Loucy (cell line): ENCODE results near the gene SLC5A10.

Experiments used
- H2AFZ ChIP-seq: fragments of 200-600 bp; sonication (generic); 2 replicates; pipeline ENCODE4 v1.6.0; 2016; ENCODE audit warnings: antibody characterized with exemption, mild to moderate bottlenecking, low read length, moderate library complexity
- H3F3A ChIP-seq: fragments of 200-600 bp; 2 replicates; pipeline ENCODE4 v1.6.0; 2016; ENCODE audit warnings: antibody characterized with exemption, low read depth, mild to moderate bottlenecking
- H3K27me3 ChIP-seq: fragments of 200-600 bp; sonication (generic); 2 replicates; pipeline ENCODE4 v1.6.1; 2014; ENCODE audit warnings: low read length, mild to moderate bottlenecking; ENCODE audit not compliant: insufficient read depth, poor library complexity, severe bottlenecking
- H3K36me3 ChIP-seq: fragments of 200-600 bp; sonication (generic); 2 replicates; pipeline ENCODE4 v1.6.1; 2016; ENCODE audit warnings: low read length; ENCODE audit not compliant: insufficient read depth
- H3K4me1 ChIP-seq: fragments of 200-600 bp; sonication (generic); 2 replicates; pipeline ENCODE4 v1.5.1; 2014; ENCODE audit warnings: low read length, mild to moderate bottlenecking; ENCODE audit not compliant: insufficient read depth, poor library complexity, severe bottlenecking
- H3K4me2 ChIP-seq: fragments of 200-600 bp; sonication (generic); 2 replicates; pipeline ENCODE4 v1.6.0; 2014; ENCODE audit warnings: antibody characterized with exemption, low read length, low read depth, mild to moderate bottlenecking; ENCODE audit not compliant: poor library complexity, severe bottlenecking
- H3K4me3 ChIP-seq: fragments of 200-600 bp; sonication (generic); 2 replicates; pipeline ENCODE4 v1.5.1; 2014; ENCODE audit warnings: low read length, mild to moderate bottlenecking, mixed read lengths; ENCODE audit not compliant: poor library complexity, severe bottlenecking
- H3K79me2 ChIP-seq: fragments of 200-600 bp; sonication (generic); 2 replicates; pipeline ENCODE4 v1.6.1; 2014; ENCODE audit warnings: low read length; ENCODE audit not compliant: insufficient read depth
- H3K9ac ChIP-seq: fragments of 200-600 bp; sonication (generic); 2 replicates; pipeline ENCODE4 v1.6.0; 2014; ENCODE audit warnings: mild to moderate bottlenecking, low read depth, low read length, moderate library complexity; ENCODE audit not compliant: poor library complexity, severe bottlenecking
- H3K9me2 ChIP-seq: fragments of 200-600 bp; sonication (generic); replicated peaks from 2 replicates; pipeline ENCODE4 v1.6.1; 2016; ENCODE audit warnings: low read depth, low read length, mixed read lengths
- H3K9me3 ChIP-seq: fragments of 200-600 bp; sonication (generic); 2 replicates; pipeline ENCODE4 v1.6.1; 2014; ENCODE audit warnings: mild to moderate bottlenecking, antibody characterized with exemption, low read length, low read depth; ENCODE audit not compliant: insufficient read depth
- H4K20me1 ChIP-seq: fragments of 200-600 bp; sonication (generic); 2 replicates; pipeline ENCODE4 v1.6.0; 2014; ENCODE audit warnings: antibody characterized with exemption, low read length, mild to moderate bottlenecking; ENCODE audit not compliant: insufficient read depth, poor library complexity, severe bottlenecking
- CTCF ChIP-seq: fragments of 200-600 bp; sonication (generic); conservative IDR thresholded peaks from 2 replicates; pipeline ENCODE4 v1.5.1; 2014; ENCODE audit warnings: mild to moderate bottlenecking, antibody characterized with exemption, low read length
- EZH2phosphoT487 ChIP-seq: fragments of 200-600 bp; IDR thresholded peaks from 2 replicates; pipeline ENCODE4 v1.6.1; 2018; ENCODE audit warnings: antibody characterized with exemption, mild to moderate bottlenecking, moderate library complexity, borderline replicate concordance

The SLC5A10 gene

GRCh38 chr17:18949566-18949965 lies 2.4 kb upstream of the SLC5A10 start:
- no peaks in the 10 kb centered on the region for H3K27me3 ChIP-seq

GRCh38 chr17:18950346-18950745 lies 1.6 kb upstream of the SLC5A10 start:
- no peaks in the 10 kb centered on the region for H3K36me3 ChIP-seq
- H3F3A ChIP-seq, result no peaks in the 10 kb centered on the region
- no peaks in the 10 kb centered on the region for H3K79me2 ChIP-seq
- H4K20me1 ChIP-seq, result no peaks in the 10 kb centered on the region
- no peak overlapping the region for H2AFZ ChIP-seq
- no peaks in the 10 kb centered on the region for H3K9me3 ChIP-seq
- TF ChIP-seq EZH2phosphoT487, result no peak
- no peak for TF ChIP-seq CTCF
- H3K27me3 ChIP-seq, result no peaks in the 10 kb centered on the region
- H3K9me2 ChIP-seq, result no peaks in the 10 kb centered on the region
- H3K9ac ChIP-seq, result no peak overlapping the region
- H3K4me1 ChIP-seq, result peaks cover 10% of the 10 kb centered on the region
- H3K4me3 ChIP-seq, result no peak overlapping the region
- no peak overlapping the region for H3K4me2 ChIP-seq

More at GRCh38 chr17:18949566-18949965, 2.4 kb upstream of the SLC5A10 start:
- no peak for TF ChIP-seq EZH2phosphoT487
- no peak for TF ChIP-seq CTCF
- no peak overlapping the region for H2AFZ ChIP-seq
- H4K20me1 ChIP-seq, result no peaks in the 10 kb centered on the region
- peaks cover 5% of the 10 kb centered on the region for H3K4me1 ChIP-seq
- H3F3A ChIP-seq, result no peaks in the 10 kb centered on the region
- no peaks in the 10 kb centered on the region for H3K9me2 ChIP-seq
- H3K4me2 ChIP-seq, result no peak overlapping the region
- no peak overlapping the region for H3K9ac ChIP-seq
- H3K4me3 ChIP-seq, result no peak overlapping the region
- H3K36me3 ChIP-seq, result no peaks in the 10 kb centered on the region
- no peaks in the 10 kb centered on the region for H3K9me3 ChIP-seq
- H3K79me2 ChIP-seq, result no peaks in the 10 kb centered on the region

GRCh38 chr17:18950944-18951905 lies 740 bp upstream of the SLC5A10 start:
- no peak overlapping the region for H3K4me3 ChIP-seq

More at GRCh38 chr17:18950944-18951905, 740 bp upstream of the SLC5A10 start:
- H2AFZ ChIP-seq, result no peak overlapping the region
- no peak overlapping the region for H3K4me2 ChIP-seq
- no peaks in the 10 kb centered on the region for H3K27me3 ChIP-seq
- H3K79me2 ChIP-seq, result no peaks in the 10 kb centered on the region
- TF ChIP-seq EZH2phosphoT487 (no peak), CTCF (no peak)
- no peaks in the 10 kb centered on the region for H4K20me1 ChIP-seq
- no peaks in the 10 kb centered on the region for H3F3A ChIP-seq
- no peak overlapping the region for H3K9ac ChIP-seq
- peaks cover 17% of the 10 kb centered on the region for H3K4me1 ChIP-seq
- no peaks in the 10 kb centered on the region for H3K9me3 ChIP-seq
- H3K9me2 ChIP-seq, result no peaks in the 10 kb centered on the region
- no peaks in the 10 kb centered on the region for H3K36me3 ChIP-seq
